Measurements from ENCODE around the gene XIAP.
"Not testable (repeated sequence)": the region's sequence is repeated elsewhere in the genome, so short reads cannot be mapped to it uniquely, and the experiment has no call there.

Gene XIAP

GRCh38 chrX:123859846-123860838 is at the start of gene XIAP:
Gene XIAP, plus strand, starts transcription at chrX:123860053. Its CDS starts 25,610 bp downstream, at chrX:123885663.
- peaks cover 19% of the 10 kb centered on the region for H3K4me1 Mint-ChIP-seq
- no peaks in the 10 kb centered on the region for H3K27me3 Mint-ChIP-seq
- no peaks in the 10 kb centered on the region for H3K9me3 Mint-ChIP-seq
- H3K4me3 Mint-ChIP-seq: peak within 1 kb of the TSS; percentile 93
- H3K27ac Mint-ChIP-seq: peak within 1 kb of the TSS; percentile 97
- peaks cover 2% of the 10 kb centered on the region for H3K36me3 Mint-ChIP-seq

- Mint-ChIP-seq H3K9me3 (no peaks in the 10 kb centered on the region), H3K4me1 (no peaks in the 10 kb centered on the region), H3K27me3 (no peaks in the 10 kb centered on the region), H3K4me3 (no peak overlapping the region), H3K27ac (no peak overlapping the region), H3K36me3 (no peaks in the 10 kb centered on the region)
Observed at GRCh38 chrX:123814343-123814742, 45.5 kb upstream of the XIAP start.

GRCh38 chrX:123814934-123815394 is 44.9 kb upstream of the XIAP start:
- not testable (repeated sequence) for H3K27me3 Mint-ChIP-seq, H3K4me3 Mint-ChIP-seq, H3K36me3 Mint-ChIP-seq, H3K4me1 Mint-ChIP-seq, H3K27ac Mint-ChIP-seq, H3K9me3 Mint-ChIP-seq

GRCh38 chrX:123817288-123817894 is 42.5 kb upstream of the XIAP start:
- no peaks in the 10 kb centered on the region for H3K9me3 Mint-ChIP-seq
- no peaks in the 10 kb centered on the region for H3K27me3 Mint-ChIP-seq
- no peak overlapping the region for H3K4me3 Mint-ChIP-seq
- no peaks in the 10 kb centered on the region for H3K4me1 Mint-ChIP-seq
- H3K27ac Mint-ChIP-seq: no peak overlapping the region
- H3K36me3 Mint-ChIP-seq: no peaks in the 10 kb centered on the region

GRCh38 chrX:123818243-123818642 is 41.6 kb upstream of the XIAP start:
- no peak overlapping the region for H3K4me3 Mint-ChIP-seq
- no peaks in the 10 kb centered on the region for H3K9me3 Mint-ChIP-seq
- H3K36me3 Mint-ChIP-seq: no peaks in the 10 kb centered on the region
- H3K4me1 Mint-ChIP-seq: no peaks in the 10 kb centered on the region
- H3K27ac Mint-ChIP-seq: no peak overlapping the region
- H3K27me3 Mint-ChIP-seq: no peaks in the 10 kb centered on the region

- Mint-ChIP-seq H3K4me3 (no peak overlapping the region), H3K4me1 (no peaks in the 10 kb centered on the region), H3K36me3 (no peaks in the 10 kb centered on the region), H3K27me3 (no peaks in the 10 kb centered on the region), H3K9me3 (no peaks in the 10 kb centered on the region), H3K27ac (no peak overlapping the region)
Observed at GRCh38 chrX:123822965-123823364, 36.9 kb upstream of the XIAP start.

- H3K9me3 Mint-ChIP-seq: no peaks in the 10 kb centered on the region
- no peaks in the 10 kb centered on the region for H3K36me3 Mint-ChIP-seq
- H3K4me1 Mint-ChIP-seq: no peaks in the 10 kb centered on the region
- no peak overlapping the region for H3K4me3 Mint-ChIP-seq
- H3K27ac Mint-ChIP-seq: no peak overlapping the region
- H3K27me3 Mint-ChIP-seq: no peaks in the 10 kb centered on the region
Observed at GRCh38 chrX:123830309-123830708, 29.5 kb upstream of the XIAP start.

- H3K27me3 Mint-ChIP-seq: no peaks in the 10 kb centered on the region
- no peak overlapping the region for H3K27ac Mint-ChIP-seq
- H3K36me3 Mint-ChIP-seq: no peaks in the 10 kb centered on the region
- no peaks in the 10 kb centered on the region for H3K4me1 Mint-ChIP-seq
- H3K9me3 Mint-ChIP-seq: no peaks in the 10 kb centered on the region
- no peak overlapping the region for H3K4me3 Mint-ChIP-seq
Observed at GRCh38 chrX:123833387-123833786, 26.5 kb upstream of the XIAP start.

GRCh38 chrX:123834116-123834515 is 25.7 kb upstream of the XIAP start:
- Mint-ChIP-seq H3K4me1 (no peaks in the 10 kb centered on the region), H3K27ac (no peak overlapping the region)

GRCh38 chrX:123835661-123836371 is 24.0 kb upstream of the XIAP start:
- Mint-ChIP-seq H3K9me3 (no peaks in the 10 kb centered on the region), H3K27me3 (no peaks in the 10 kb centered on the region), H3K4me3 (no peak overlapping the region), H3K36me3 (no peaks in the 10 kb centered on the region), H3K4me1 (no peaks in the 10 kb centered on the region), H3K27ac (no peak overlapping the region)

More at GRCh38 chrX:123834116-123834515, 25.7 kb upstream of the XIAP start:
- no peaks in the 10 kb centered on the region for H3K27me3 Mint-ChIP-seq
- no peak overlapping the region for H3K4me3 Mint-ChIP-seq
- no peaks in the 10 kb centered on the region for H3K36me3 Mint-ChIP-seq
- no peaks in the 10 kb centered on the region for H3K9me3 Mint-ChIP-seq

- H3K36me3 Mint-ChIP-seq, H3K4me1 Mint-ChIP-seq, H3K27me3 Mint-ChIP-seq, H3K27ac Mint-ChIP-seq, H3K9me3 Mint-ChIP-seq, H3K4me3 Mint-ChIP-seq: not testable (repeated sequence)
Observed at GRCh38 chrX:123845129-123845528, 14.7 kb upstream of the XIAP start.

- H3K9me3 Mint-ChIP-seq: no peaks in the 10 kb centered on the region
- H3K36me3 Mint-ChIP-seq: no peaks in the 10 kb centered on the region
- H3K27ac Mint-ChIP-seq: no peak overlapping the region
- no peaks in the 10 kb centered on the region for H3K27me3 Mint-ChIP-seq
- H3K4me3 Mint-ChIP-seq: no peak overlapping the region
- no peaks in the 10 kb centered on the region for H3K4me1 Mint-ChIP-seq
Observed at GRCh38 chrX:123846577-123847038, 13.2 kb upstream of the XIAP start.

GRCh38 chrX:123847056-123847455 is 12.8 kb upstream of the XIAP start:
- Mint-ChIP-seq H3K27ac (no peak overlapping the region), H3K36me3 (no peaks in the 10 kb centered on the region), H3K4me1 (no peaks in the 10 kb centered on the region), H3K9me3 (no peaks in the 10 kb centered on the region), H3K27me3 (no peaks in the 10 kb centered on the region), H3K4me3 (no peak overlapping the region)

- Mint-ChIP-seq H3K36me3 (no peaks in the 10 kb centered on the region), H3K4me1 (peaks cover 2% of the 10 kb centered on the region), H3K9me3 (no peaks in the 10 kb centered on the region), H3K4me3 (no peak overlapping the region), H3K27ac (no peak overlapping the region), H3K27me3 (no peaks in the 10 kb centered on the region)
Observed at GRCh38 chrX:123849096-123849495, 10.8 kb upstream of the XIAP start.

GRCh38 chrX:123849906-123850305 is 9.9 kb upstream of the XIAP start:
- H3K27me3 Mint-ChIP-seq, H3K36me3 Mint-ChIP-seq, H3K9me3 Mint-ChIP-seq, H3K27ac Mint-ChIP-seq, H3K4me3 Mint-ChIP-seq, H3K4me1 Mint-ChIP-seq: not testable (repeated sequence)

GRCh38 chrX:123851079-123851478 is 8.8 kb upstream of the XIAP start:
- Mint-ChIP-seq H3K27ac (no peak overlapping the region), H3K27me3 (no peaks in the 10 kb centered on the region), H3K4me3 (no peak overlapping the region), H3K36me3 (no peaks in the 10 kb centered on the region), H3K4me1 (peaks cover 5% of the 10 kb centered on the region), H3K9me3 (no peaks in the 10 kb centered on the region)

Measured in activated naive CD4-positive, alpha-beta T cell treated with anti-CD3 and anti-CD28 coated beads, Interleukin-2, amount 50 U/mL, for 24 hours (primary cell).